MM.1S (cell line): ENCODE data around the gene TMEM273.

Experiments used
- DNase-seq: peaks from one replicate; pipeline ENCODE4 v3.0.0-alpha.2; 2015
- H2AFZ ChIP-seq: fragments of 300-600 bp; sonication (generic); 2 replicates; pipeline ENCODE4 v1.6.0; 2016; ENCODE audit warnings: antibody characterized with exemption, low read length
- H3F3A ChIP-seq: fragments of 300-600 bp; sonication (generic); 2 replicates; pipeline ENCODE4 v1.6.1; 2016; ENCODE audit warnings: mild to moderate bottlenecking, antibody characterized with exemption, low read length, moderate library complexity, mixed read lengths; ENCODE audit not compliant: insufficient read depth
- H3K27ac ChIP-seq: fragments of 300-600 bp; sonication (generic); 2 replicates; pipeline ENCODE4 v1.5.1; 2016; ENCODE audit warnings: mild to moderate bottlenecking, low read length
- H3K27me3 ChIP-seq: fragments of 300-600 bp; sonication (generic); replicated peaks from 2 replicates; pipeline ENCODE4 v1.6.0; 2016; ENCODE audit warnings: low read length; ENCODE audit not compliant: insufficient read depth
- H3K36me3 ChIP-seq: fragments of 300-600 bp; sonication (generic); replicated peaks from 2 replicates; pipeline ENCODE4 v1.6.1; 2016; ENCODE audit warnings: mild to moderate bottlenecking, low read length, mixed read lengths; ENCODE audit not compliant: insufficient read depth
- H3K4me1 ChIP-seq: fragments of 300-600 bp; sonication (generic); 2 replicates; pipeline ENCODE4 v1.6.1; 2016; ENCODE audit warnings: low read length, mixed read lengths
- H3K4me2 ChIP-seq: fragments of 300-600 bp; sonication (generic); 2 replicates; pipeline ENCODE4 v1.6.0; 2016; ENCODE audit warnings: low read depth, low read length
- H3K4me3 ChIP-seq: fragments of 300-600 bp; sonication (generic); 2 replicates; pipeline ENCODE4 v1.5.1; 2016; ENCODE audit warnings: low read length, mixed read lengths
- H3K79me2 ChIP-seq: fragments of 300-600 bp; sonication (generic); 2 replicates; pipeline ENCODE4 v1.6.1; 2016; ENCODE audit warnings: mixed run types, low read length, mixed read lengths
- H3K9ac ChIP-seq: fragments of 300-600 bp; sonication (generic); 2 replicates; pipeline ENCODE4 v1.6.1; 2016; ENCODE audit warnings: low read length, mixed read lengths
- H3K9me2 ChIP-seq: fragments of 300-600 bp; sonication (generic); replicated peaks from 2 replicates; pipeline ENCODE4 v1.6.1; 2016; ENCODE audit warnings: mild to moderate bottlenecking, low read length, mixed read lengths; ENCODE audit not compliant: insufficient read depth
- H3K9me3 ChIP-seq: fragments of 300-600 bp; sonication (generic); replicated peaks from 2 replicates; pipeline ENCODE4 v1.6.1; 2016; ENCODE audit warnings: mild to moderate bottlenecking, low read length, mixed read lengths; ENCODE audit not compliant: insufficient read depth
- H4K20me1 ChIP-seq: fragments of 300-600 bp; sonication (generic); 2 replicates; pipeline ENCODE4 v1.6.1; 2016; ENCODE audit warnings: mild to moderate bottlenecking, low read length, moderate library complexity, mixed read lengths; ENCODE audit not compliant: insufficient read depth
- EZH2 ChIP-seq: fragments of 300-600 bp; sonication (generic); optimal IDR thresholded peaks from 2 replicates; pipeline ENCODE3; 2017; ENCODE audit warnings: low read depth, mild to moderate bottlenecking, antibody characterized with exemption, low read length, mixed read lengths
- EZH2phosphoT487 ChIP-seq: fragments of 300-600 bp; sonication (generic); IDR thresholded peaks from 2 replicates; pipeline ENCODE4 v1.6.1; 2018; ENCODE audit warnings: antibody characterized with exemption, low read length
- TF ChIP-seq, protein P1 (sequence below): fragments of 300-600 bp; sonication (generic); IDR thresholded peaks from 2 replicates; pipeline ENCODE4 v1.5.1; 2016; ENCODE audit warnings: antibody characterized with exemption, low read length, mixed read lengths

TMEM273 gene

DNA sequence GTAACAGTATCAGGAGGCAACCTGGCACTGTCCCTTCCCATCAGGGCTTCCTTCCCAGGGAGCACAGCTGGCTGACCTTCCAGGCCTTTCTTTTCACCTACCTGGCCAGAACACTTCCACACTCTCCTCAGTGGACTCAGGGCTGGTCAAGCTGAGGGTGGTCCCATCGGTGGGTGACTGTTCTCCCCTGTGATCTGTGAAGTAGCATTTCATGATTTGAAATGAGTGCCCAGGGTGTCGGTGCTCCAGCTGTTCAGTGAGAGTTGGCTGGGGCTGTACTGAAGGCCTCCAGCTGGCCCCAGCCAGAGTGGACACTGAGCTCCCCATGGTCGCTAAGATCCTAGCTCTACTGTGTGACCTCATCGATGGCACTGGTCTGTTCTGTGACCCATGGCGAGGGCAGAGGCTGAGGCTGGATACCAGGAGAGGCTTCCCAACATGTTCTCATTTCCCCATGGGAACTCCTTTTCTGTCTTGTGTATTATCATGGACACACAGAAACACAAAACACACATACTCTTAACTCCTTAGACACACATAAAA lies 54.4 kb downstream of the TMEM273 start, which contains the start of gene FAM170B:
Gene FAM170B (minus strand): TSS at position 316 of the 543 bp plus-strand sequence. CDS start 103 bp downstream, at position 213.
- Histone ChIP-seq H3K4me2 (no peak within 1 kb of the TSS), H3K9ac (no peak within 1 kb of the TSS), H3K9me3 (no peaks in the 10 kb centered on the region), H3K9me2 (no peaks in the 10 kb centered on the region), H3K27ac (no peak within 1 kb of the TSS), H3K4me3 (no peak within 1 kb of the TSS), H3F3A (no peaks in the 10 kb centered on the region), H3K27me3 (no peaks in the 10 kb centered on the region), H3K4me1 (no peaks in the 10 kb centered on the region; the same call in 1 of the 2 replicates), H3K79me2 (no peaks in the 10 kb centered on the region), H2AFZ (no peak within 1 kb of the TSS), H3K36me3 (no peaks in the 10 kb centered on the region), H4K20me1 (no peaks in the 10 kb centered on the region)
- DNase-seq = no peak
- TF ChIP-seq, protein P1, sequence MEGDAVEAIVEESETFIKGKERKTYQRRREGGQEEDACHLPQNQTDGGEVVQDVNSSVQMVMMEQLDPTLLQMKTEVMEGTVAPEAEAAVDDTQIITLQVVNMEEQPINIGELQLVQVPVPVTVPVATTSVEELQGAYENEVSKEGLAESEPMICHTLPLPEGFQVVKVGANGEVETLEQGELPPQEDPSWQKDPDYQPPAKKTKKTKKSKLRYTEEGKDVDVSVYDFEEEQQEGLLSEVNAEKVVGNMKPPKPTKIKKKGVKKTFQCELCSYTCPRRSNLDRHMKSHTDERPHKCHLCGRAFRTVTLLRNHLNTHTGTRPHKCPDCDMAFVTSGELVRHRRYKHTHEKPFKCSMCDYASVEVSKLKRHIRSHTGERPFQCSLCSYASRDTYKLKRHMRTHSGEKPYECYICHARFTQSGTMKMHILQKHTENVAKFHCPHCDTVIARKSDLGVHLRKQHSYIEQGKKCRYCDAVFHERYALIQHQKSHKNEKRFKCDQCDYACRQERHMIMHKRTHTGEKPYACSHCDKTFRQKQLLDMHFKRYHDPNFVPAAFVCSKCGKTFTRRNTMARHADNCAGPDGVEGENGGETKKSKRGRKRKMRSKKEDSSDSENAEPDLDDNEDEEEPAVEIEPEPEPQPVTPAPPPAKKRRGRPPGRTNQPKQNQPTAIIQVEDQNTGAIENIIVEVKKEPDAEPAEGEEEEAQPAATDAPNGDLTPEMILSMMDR = no peak
- no peak for TF ChIP-seq EZH2
- TF ChIP-seq EZH2phosphoT487 = no peak

DNA sequence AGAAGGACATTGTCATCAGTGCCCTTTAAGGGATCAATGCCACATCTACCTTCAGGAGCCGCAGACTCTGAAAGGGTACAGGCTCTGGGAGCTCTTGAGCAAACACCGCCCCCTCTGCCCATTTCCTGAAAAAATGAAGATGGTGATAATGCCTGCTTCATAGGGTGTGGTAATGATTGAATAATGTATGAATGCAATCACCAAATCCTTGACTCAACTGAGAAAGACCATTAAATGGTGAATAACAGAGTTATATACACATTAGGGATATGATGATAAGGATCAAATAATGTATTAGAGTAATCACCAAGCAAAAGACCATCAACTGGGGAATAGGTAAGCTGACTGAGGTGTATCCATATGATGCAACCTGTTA lies 55.8 kb downstream of the TMEM273 start:
- no peak overlapping the region for H3K9ac ChIP-seq
- H4K20me1 ChIP-seq = no peaks in the 10 kb centered on the region
- H3K4me2 ChIP-seq = no peak overlapping the region
- H3K9me2 ChIP-seq = no peaks in the 10 kb centered on the region
- no peak overlapping the region for H3K4me3 ChIP-seq
- DNase-seq = no peak
- H2AFZ ChIP-seq = no peak overlapping the region
- H3K79me2 ChIP-seq = no peaks in the 10 kb centered on the region
- no peaks in the 10 kb centered on the region; the same call in 1 of the 2 replicates for H3K4me1 ChIP-seq
- TF ChIP-seq, protein P1 = no peak
- TF ChIP-seq EZH2phosphoT487 (no peak), EZH2 (no peak)
- no peaks in the 10 kb centered on the region for H3K36me3 ChIP-seq
- no peak overlapping the region for H3K27ac ChIP-seq
- no peaks in the 10 kb centered on the region for H3K27me3 ChIP-seq
- no peaks in the 10 kb centered on the region for H3F3A ChIP-seq
- H3K9me3 ChIP-seq = no peaks in the 10 kb centered on the region

DNA sequence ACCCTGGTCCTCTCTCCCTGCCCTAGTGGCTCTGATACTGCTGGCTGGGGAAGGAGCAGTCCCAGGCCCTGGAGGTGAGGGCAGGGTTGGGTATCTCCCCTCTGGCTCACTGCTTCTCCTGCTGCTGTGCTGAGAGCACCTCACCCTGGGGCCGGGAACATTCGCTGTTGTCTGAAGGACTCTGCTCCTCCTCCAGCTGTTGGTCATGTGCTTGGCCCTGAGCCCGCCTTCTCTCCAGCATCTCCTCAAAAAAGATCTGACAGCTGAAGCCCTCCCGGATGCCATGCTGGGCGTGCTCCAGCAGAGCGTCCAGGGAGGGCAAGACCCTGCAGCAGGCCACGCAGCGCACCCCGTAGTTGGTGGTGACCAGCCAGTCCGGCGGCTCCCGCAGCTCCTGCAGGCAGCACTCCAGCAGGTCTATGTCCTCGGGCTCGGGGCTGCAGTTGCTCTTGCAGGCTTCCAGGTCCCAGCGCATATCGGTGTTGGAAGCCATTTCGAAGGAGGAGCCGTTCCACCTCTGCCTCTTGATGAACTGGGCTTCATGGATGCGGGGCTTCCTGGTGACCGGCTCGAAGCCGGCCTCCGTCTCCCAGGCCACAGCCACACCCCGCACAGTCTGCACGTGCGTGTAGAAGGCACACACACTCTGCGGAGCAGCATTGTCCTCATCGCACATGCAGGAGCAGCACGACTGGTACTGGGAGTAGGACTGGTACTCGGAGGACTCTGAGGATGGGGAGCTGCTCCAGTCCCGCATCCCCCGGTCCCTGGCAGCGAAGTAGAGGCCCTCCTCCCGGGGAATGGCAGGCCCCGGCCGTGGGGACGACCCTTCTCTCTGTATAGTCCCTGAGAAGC lies 56.5 kb downstream of the TMEM273 start:
- Histone ChIP-seq H3K27me3 (no peaks in the 10 kb centered on the region), H4K20me1 (no peaks in the 10 kb centered on the region), H3F3A (no peaks in the 10 kb centered on the region), H3K9me3 (no peaks in the 10 kb centered on the region), H3K4me2 (no peak overlapping the region), H3K9ac (no peak overlapping the region), H2AFZ (no peak overlapping the region), H3K4me3 (no peak overlapping the region), H3K27ac (no peak overlapping the region), H3K79me2 (no peaks in the 10 kb centered on the region), H3K36me3 (no peaks in the 10 kb centered on the region), H3K4me1 (no peaks in the 10 kb centered on the region; the same call in 1 of the 2 replicates), H3K9me2 (no peaks in the 10 kb centered on the region)
- TF ChIP-seq EZH2phosphoT487 = no peak
- DNase-seq = no peak

DNA sequence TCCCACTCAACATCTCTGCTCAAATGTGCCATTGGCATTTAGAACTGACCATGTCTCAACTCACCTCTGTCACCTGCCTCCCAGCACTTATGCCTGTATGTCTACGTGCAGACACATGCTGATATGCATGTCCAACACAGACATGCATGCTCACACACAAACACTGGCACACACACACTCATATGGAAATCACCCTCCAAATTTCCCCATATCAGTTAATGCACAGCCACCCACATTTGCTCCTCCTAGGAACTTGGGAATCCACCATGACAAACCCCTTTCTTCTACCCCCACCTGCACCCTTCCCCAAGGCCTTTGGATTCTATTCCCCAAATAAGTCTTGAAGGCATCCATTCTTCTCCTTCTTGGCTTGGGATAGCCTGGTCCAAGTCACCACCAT lies 58.8 kb downstream of the TMEM273 start:
- no peaks in the 10 kb centered on the region; the same call in 1 of the 2 replicates for H3K4me1 ChIP-seq
- H3F3A ChIP-seq = no peaks in the 10 kb centered on the region
- no peaks in the 10 kb centered on the region for H3K36me3 ChIP-seq
- H3K79me2 ChIP-seq = no peaks in the 10 kb centered on the region
- no peaks in the 10 kb centered on the region for H4K20me1 ChIP-seq
- no peak overlapping the region for H2AFZ ChIP-seq
- no peak overlapping the region for H3K9ac ChIP-seq
- no peak for DNase-seq
- H3K27me3 ChIP-seq = no peaks in the 10 kb centered on the region
- H3K9me2 ChIP-seq = no peaks in the 10 kb centered on the region
- TF ChIP-seq EZH2 = no peak
- no peak overlapping the region for H3K27ac ChIP-seq
- no peaks in the 10 kb centered on the region for H3K9me3 ChIP-seq
- no peak overlapping the region for H3K4me3 ChIP-seq
- no peak overlapping the region for H3K4me2 ChIP-seq
